Sigmoid colon (tissue), 7 donors: ENCODE results near the gene KLHL35. TPM values are rescaled to one million over a fixed set of nuclear protein-coding genes. Genes with fewer than 3 reads are reported as not detected.

ENCODE experiments used
- DNase-seq: peaks from one replicate; pipeline ENCODE4 v3.0.0-alpha.2; 2019
- H3K27ac ChIP-seq, 4 donors: fragments of 200-600 bp; sonication (generic); one replicate each; pipeline ENCODE4 v1.5.1; 2016 to 2019; ENCODE audit warnings: mild to moderate bottlenecking in 1 of 4
- H3K27me3 ChIP-seq, 3 donors: fragments of 200-600 bp; sonication (generic); one replicate each; pipeline ENCODE4 v1.5.1; 2019; ENCODE audit warnings: mild to moderate bottlenecking in 1 of 3
- H3K36me3 ChIP-seq, 4 donors: fragments of 200-600 bp; sonication (generic); one replicate each; pipeline ENCODE4 v1.5.1; 2016 to 2019
- H3K4me1 ChIP-seq, 4 donors: fragments of 200-600 bp; sonication (generic); one replicate each; pipeline ENCODE4 v1.5.1; 2017 to 2019
- H3K4me3 ChIP-seq, 4 donors: fragments of 200-600 bp; sonication (generic); one replicate each; pipeline ENCODE4 v1.5.1; 2017 to 2019; ENCODE audit warnings: mild to moderate bottlenecking in 2 of 4, moderate library complexity in 1 of 4
- H3K9me3 ChIP-seq, 4 donors: fragments of 200-600 bp in 3 of 4; sonication (generic) in 3 of 4; one replicate each; pipeline versions ENCODE4 v1.5.1 to v1.6.1; 2013 to 2019
- EP300 ChIP-seq, 4 donors: sonication (generic); formaldehyde crosslinking; IDR thresholded peaks; one replicate each; pipeline ENCODE4 v1.6.1; 2017; ENCODE audit warnings: antibody characterized with exemption in 4 of 4
- POLR2A ChIP-seq, 2 donors: fragments of 450-650 bp; IDR thresholded peaks; one replicate each; pipeline ENCODE4 v1.6.1; 2016; ENCODE audit warnings: antibody characterized with exemption in 2 of 2, mild to moderate bottlenecking in 2 of 2, moderate library complexity in 2 of 2
- POLR2AphosphoS5 ChIP-seq, 4 donors: sonication (generic); formaldehyde crosslinking; IDR thresholded peaks; one replicate each; pipeline ENCODE4 v1.6.1; 2017; ENCODE audit warnings: antibody characterized with exemption in 4 of 4
- WGBS, 2 donors: extraction: QIAGEN DNeasy Blood & Tissue Kit; methylation state at CpG; one replicate each; pipeline ENCODE4 v1.1.7; 2013; 5-methylcytosine and 5-hydroxymethylcytosine counted together
- intact Hi-C: fragments of 100-400 bp; cut with DNase I; formaldehyde crosslinking; loops from one replicate; pipeline ENCODE4 v1.15.1; 2023
- polyA plus RNA-seq, 3 donors: library from polyadenylated mRNA; stranded (reverse); fragments of 200-250 nt; gene quantifications; one replicate each; pipeline ENCODE4 v1.2.3, GENCODE V29; 2013
- total RNA-seq, 4 donors: library from RNA; depleted of rRNA; stranded (reverse); fragments of >200 nt; gene quantifications; one replicate each; pipeline ENCODE4 v1.1.0, GENCODE V29; 2016
- TF ChIP-seq, protein P1 (sequence below), 4 experiments: fragments of 450-650 bp in 3 of 4; fragments of 200-600 bp in 1 of 4; IDR thresholded peaks; one replicate each; pipeline ENCODE4 v1.5.1; 2016 to 2019; ENCODE audit warnings: antibody characterized with exemption in 4 of 4, mild to moderate bottlenecking in 3 of 4, moderate library complexity in 2 of 4
- donor health status: healthy with polysubstance abuse.
- donor health status: Bipolar disorder and iron deficiency.
- donor health status: healthy.

KLHL35 gene
- total and polyA plus RNA-seq, 7 donors: 0.41 to 1.1 (median 0.81) TPM; not detected in 4

DNA sequence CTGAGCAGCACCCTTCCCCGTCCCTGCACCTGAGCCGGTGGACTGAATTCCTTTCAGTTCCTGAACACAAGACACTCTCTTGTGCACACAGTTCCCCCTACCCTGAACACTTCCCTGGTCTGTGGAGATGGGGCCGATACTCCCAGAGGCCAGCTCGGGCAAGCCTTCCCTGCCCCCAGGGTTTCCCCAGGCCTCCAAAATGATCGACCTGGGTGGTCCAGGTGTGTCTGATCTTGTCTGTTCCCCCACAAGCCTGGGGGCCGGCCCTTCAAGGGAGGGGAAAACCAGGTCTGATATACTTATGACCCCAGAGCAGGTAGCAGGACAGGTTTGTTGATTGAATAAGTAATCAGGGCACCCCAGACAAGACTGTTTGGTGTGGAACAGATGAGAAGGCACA, 40.7 kb upstream of the KLHL35 start:
- Histone ChIP-seq H3K4me1 (peaks cover 0 to 20% (median 12%) of the 10 kb centered on the region in 4 donors), H3K27ac (no peak overlapping the region), H3K4me3 (no peak overlapping the region), H3K9me3 (no peaks in the 10 kb centered on the region), H3K36me3 (no peaks in the 10 kb centered on the region), H3K27me3 (no peaks in the 10 kb centered on the region)
- intact Hi-C loops: no loop called here
- WGBS, 2 donors: 87 to 89% methylated on average over 6 of the region's 6 CpGs
- no peak for DNase-seq
- no peak for TF ChIP-seq EP300 (IDR thresholded peaks at IDR 0.05)

DNA sequence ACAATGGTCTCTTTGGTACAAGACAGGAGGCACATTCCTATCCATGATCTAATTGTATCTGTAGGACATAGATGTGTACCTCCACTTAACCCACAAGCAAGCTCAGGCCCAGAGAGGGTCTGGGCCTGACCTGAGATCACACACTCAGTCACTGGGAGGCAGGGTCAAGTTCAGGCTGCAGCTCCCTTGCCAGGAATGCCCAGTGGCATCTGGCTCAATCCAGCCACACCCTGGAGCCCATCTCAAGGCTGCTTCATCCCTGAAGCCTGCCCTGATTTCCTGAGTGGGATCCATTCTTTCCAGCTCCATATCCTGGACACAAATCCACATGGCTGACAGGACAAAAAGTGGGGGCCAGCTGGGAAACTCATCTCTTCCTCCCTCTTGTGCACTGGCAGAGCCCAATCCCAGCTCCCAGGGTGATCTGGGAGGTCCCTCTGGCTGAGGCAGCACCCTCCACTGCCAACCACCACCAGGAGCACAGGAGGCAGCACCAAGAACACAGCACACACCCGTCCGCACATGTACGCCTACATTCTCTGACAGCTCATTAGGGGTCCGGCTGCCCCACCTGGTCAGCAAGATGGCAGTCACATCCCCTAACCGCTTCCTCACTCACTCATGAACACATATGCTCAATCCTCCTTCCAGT, 39.2 kb upstream of the KLHL35 start:
- intact Hi-C loops: no loop called here
- H3K4me1 ChIP-seq: peaks cover 0 to 20% (median 12%) of the 10 kb centered on the region in 4 donors
- no peaks in the 10 kb centered on the region for H3K27me3 ChIP-seq
- no peaks in the 10 kb centered on the region for H3K36me3 ChIP-seq
- TF ChIP-seq, protein P1, sequence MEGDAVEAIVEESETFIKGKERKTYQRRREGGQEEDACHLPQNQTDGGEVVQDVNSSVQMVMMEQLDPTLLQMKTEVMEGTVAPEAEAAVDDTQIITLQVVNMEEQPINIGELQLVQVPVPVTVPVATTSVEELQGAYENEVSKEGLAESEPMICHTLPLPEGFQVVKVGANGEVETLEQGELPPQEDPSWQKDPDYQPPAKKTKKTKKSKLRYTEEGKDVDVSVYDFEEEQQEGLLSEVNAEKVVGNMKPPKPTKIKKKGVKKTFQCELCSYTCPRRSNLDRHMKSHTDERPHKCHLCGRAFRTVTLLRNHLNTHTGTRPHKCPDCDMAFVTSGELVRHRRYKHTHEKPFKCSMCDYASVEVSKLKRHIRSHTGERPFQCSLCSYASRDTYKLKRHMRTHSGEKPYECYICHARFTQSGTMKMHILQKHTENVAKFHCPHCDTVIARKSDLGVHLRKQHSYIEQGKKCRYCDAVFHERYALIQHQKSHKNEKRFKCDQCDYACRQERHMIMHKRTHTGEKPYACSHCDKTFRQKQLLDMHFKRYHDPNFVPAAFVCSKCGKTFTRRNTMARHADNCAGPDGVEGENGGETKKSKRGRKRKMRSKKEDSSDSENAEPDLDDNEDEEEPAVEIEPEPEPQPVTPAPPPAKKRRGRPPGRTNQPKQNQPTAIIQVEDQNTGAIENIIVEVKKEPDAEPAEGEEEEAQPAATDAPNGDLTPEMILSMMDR (IDR thresholded peaks at IDR 0.05): no peak
- TF ChIP-seq POLR2AphosphoS5 (IDR thresholded peaks at IDR 0.05) (no peak), EP300 (IDR thresholded peaks at IDR 0.05) (no peak)
- no peak overlapping the region for H3K4me3 ChIP-seq
- 94% methylated on average over 5 of the region's 5 CpGs for WGBS, 2 donors
- DNase-seq: no peak
- H3K27ac ChIP-seq: no peak overlapping the region
- no peaks in the 10 kb centered on the region for H3K9me3 ChIP-seq

DNA sequence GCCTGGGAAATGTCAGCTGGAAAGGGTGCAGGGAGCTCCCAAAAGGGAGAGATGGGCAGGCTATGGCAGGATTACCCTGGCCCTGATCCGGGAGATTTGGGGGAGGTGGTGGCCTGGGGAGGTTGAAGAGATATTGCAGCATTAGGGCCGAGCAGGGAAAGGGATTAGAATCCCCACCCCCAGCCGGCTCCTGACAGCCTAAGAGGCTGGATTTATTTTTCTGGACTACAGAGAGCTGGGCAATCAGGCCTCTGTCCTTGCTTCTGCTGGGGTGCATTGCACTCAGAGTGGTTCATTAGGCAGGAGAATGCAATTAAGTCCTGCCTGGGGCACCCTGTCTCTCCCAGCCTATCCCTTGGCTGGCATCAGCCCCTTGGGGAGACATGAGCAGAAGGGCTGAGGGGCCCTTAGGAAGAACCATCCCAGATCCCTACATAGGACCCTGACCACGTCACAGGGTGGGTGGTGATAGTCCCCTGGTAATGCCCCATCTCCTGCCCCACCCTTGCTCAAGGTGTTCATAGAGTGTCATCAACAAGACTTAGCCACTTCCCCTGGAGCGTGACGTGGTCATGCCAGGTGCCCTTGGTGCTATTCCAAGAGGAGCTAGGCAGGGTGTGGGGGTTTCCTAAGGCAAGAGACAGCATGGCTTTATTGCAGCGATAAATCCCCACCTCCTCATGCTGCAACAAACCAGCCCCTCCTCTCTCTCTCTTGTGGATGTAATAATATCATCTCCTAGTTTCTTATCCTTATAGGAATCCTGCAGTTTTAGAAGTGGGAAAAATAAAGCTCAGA, 38.4 kb upstream of the KLHL35 start:
- DNase-seq: no peak
- intact Hi-C loops: no loop called here
- Histone ChIP-seq H3K4me1 (peaks cover 0 to 17% (median 10%) of the 10 kb centered on the region in 4 donors), H3K4me3 (no peak overlapping the region), H3K27me3 (no peaks in the 10 kb centered on the region), H3K36me3 (no peaks in the 10 kb centered on the region), H3K27ac (no peak overlapping the region), H3K9me3 (no peaks in the 10 kb centered on the region)
- TF ChIP-seq, protein P1 (IDR thresholded peaks at IDR 0.05): no peak
- TF ChIP-seq EP300 (IDR thresholded peaks at IDR 0.05) (no peak), POLR2A (IDR thresholded peaks at IDR 0.05) (no peak), POLR2AphosphoS5 (IDR thresholded peaks at IDR 0.05) (no peak)
- 83 to 87% methylated on average over 7 of the region's 7 CpGs for WGBS, 2 donors

DNA sequence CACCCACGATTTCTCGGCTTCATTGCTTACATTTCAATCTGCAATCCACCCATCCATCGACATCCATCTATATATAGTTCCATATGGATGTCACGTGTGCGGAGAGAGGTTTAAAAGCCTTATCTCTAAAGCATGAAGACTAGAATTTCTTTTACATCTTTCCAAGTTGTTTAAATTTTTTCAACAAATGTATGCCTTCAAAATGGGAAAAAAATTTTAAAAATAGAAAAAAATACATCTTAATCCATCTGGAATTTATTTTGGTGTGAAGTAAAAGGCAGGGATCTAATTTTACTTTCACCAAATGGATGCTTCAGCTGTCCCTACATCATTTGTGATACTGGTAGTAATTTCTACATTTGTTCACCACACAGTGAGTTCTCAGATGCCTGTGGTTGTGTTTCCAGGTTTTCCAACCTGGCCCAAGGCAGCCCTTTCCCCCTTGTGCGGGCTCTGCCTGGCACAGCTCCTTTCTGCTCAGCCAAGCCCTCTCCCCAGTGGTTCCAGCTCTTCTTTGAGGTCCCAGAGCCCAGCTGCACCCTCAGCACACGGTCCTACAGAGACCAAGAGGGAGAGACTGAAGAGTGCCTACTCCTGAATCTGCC, 37.6 kb upstream of the KLHL35 start:
- no peak for DNase-seq
- intact Hi-C loops: no loop called here
- Histone ChIP-seq H3K27ac (no peak overlapping the region), H3K9me3 (no peaks in the 10 kb centered on the region), H3K4me3 (no peak overlapping the region), H3K36me3 (no peaks in the 10 kb centered on the region), H3K27me3 (no peaks in the 10 kb centered on the region), H3K4me1 (peaks cover 0 to 13% (median 5%) of the 10 kb centered on the region in 4 donors)
- no peak for TF ChIP-seq POLR2AphosphoS5 (IDR thresholded peaks at IDR 0.05)
- TF ChIP-seq EP300 (IDR thresholded peaks at IDR 0.05): no peak
- no peak for TF ChIP-seq POLR2A (IDR thresholded peaks at IDR 0.05)
- TF ChIP-seq, protein P1 (IDR thresholded peaks at IDR 0.05): no peak
- 91 to 93% methylated on average over 7 of the region's 7 CpGs for WGBS, 2 donors

DNA sequence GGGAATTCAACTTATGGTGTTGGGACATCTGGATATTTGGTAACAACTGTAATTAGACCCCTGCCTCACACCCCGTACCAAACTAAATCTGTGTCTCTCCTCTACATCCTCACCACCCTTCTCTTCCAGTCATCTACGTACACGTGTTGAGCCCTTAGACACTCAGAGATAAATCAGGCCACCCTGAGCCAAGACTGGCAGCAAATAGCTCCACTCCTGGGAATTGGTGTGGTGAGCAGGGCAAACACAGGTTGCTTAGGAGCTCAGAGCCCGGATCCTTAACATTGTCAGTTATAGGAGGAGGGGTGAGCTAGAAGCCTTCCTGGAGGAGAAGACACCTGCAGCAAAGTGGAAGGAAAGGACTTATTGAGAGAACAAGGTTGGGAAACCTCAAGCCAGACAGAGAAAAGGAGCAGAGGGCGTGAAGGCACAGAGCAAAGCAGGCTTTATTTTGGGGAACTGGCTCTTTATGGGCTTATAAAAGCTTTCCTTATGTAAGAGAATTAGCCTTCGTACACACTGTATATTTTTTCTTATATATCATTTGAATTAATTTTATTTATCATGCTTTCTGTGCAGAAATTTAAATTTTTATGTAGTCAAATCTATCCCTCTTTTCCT, 36.9 kb upstream of the KLHL35 start:
- H3K9me3 ChIP-seq: no peaks in the 10 kb centered on the region
- no peak overlapping the region for H3K27ac ChIP-seq
- H3K36me3 ChIP-seq: no peaks in the 10 kb centered on the region
- DNase-seq: no peak
- 77 to 90% methylated on average over 6 of the region's 6 CpGs for whole genome bisulfite sequencing, 2 donors
- H3K27me3 ChIP-seq: no peaks in the 10 kb centered on the region
- TF ChIP-seq, protein P1 (IDR thresholded peaks at IDR 0.05): no peak
- no peak for TF ChIP-seq EP300 (IDR thresholded peaks at IDR 0.05)
- TF ChIP-seq POLR2AphosphoS5 (IDR thresholded peaks at IDR 0.05): no peak
- TF ChIP-seq POLR2A (IDR thresholded peaks at IDR 0.05): no peak
- intact Hi-C loops: loop anchor here (5.0 kb wide), 1 partner anchor 42 kb away; no protein-coding TSS in a partner anchor
- no peak overlapping the region for H3K4me3 ChIP-seq
- H3K4me1 ChIP-seq: peaks cover 0 to 7% (median 0%) of the 10 kb centered on the region in 4 donors
